SK-N-SH (cell line): ENCODE data around the gene STEAP2. TPM values are rescaled to one million over a fixed set of nuclear protein-coding genes. Genes with fewer than 3 reads are reported as not detected.

ENCODE experiments used
- CTCF ChIA-PET: fragments of 300-600, 350-600 bp; formaldehyde crosslinking; extraction: SDS; loops from one replicate; lab custom pipeline; 2021; lab: Yijun Ruan, JAX
- POLR2A ChIA-PET: fragments of 350-600 bp; sonication (Branson Sonifier 250); formaldehyde crosslinking; extraction: SDS; loops from one replicate; lab custom pipeline; 2020; ENCODE audit warnings: antibody characterized with exemption, inconsistent platforms; lab: Yijun Ruan, JAX
- DNase-seq: peaks from one replicate; pipeline ENCODE4 v3.0.0; 2012
- H2AFZ ChIP-seq: fragments of 200-600 bp; sonication (generic); 2 replicates; pipeline ENCODE4 v1.8.1; 2016; ENCODE audit warnings: antibody characterized with exemption, mild to moderate bottlenecking, low read depth
- H3F3A ChIP-seq: fragments of 200-600 bp; sonication (generic); replicated peaks from 2 replicates; pipeline ENCODE3; 2016; ENCODE audit warnings: antibody characterized with exemption, mild to moderate bottlenecking; ENCODE audit not compliant: insufficient read depth
- H3K27ac ChIP-seq, 2 experiments: fragments of 200-500 bp in 1 of 2; fragments of 200-600 bp in 1 of 2; sonication (Bioruptor generic) in 1 of 2; sonication (generic), shearing (Covaris generic) in 1 of 2; 2 replicates each; pipeline versions ENCODE4 v1.5.1 to v1.6.1; 2014 to 2016; ENCODE audit warnings: low read depth in 2 of 2, inconsistent platforms in 1 of 2, low read length in 1 of 2, mild to moderate bottlenecking in 1 of 2, mixed read lengths in 1 of 2
- H3K27me3 ChIP-seq: fragments of 200-600 bp; sonication (generic), shearing (Covaris generic); 2 replicates; pipeline ENCODE4 v1.6.1; 2016; ENCODE audit warnings: mixed run types; ENCODE audit not compliant: insufficient read depth
- H3K36me3 ChIP-seq, 2 experiments: fragments of 200-500 bp in 1 of 2; fragments of 200-600 bp in 1 of 2; sonication (Bioruptor generic) in 1 of 2; sonication (generic) in 1 of 2; replicated peaks in 1 of 2; 2 replicates each; pipeline versions ENCODE3 to v1.5.1; 2014 to 2016; ENCODE audit warnings: low read length in 1 of 2, mild to moderate bottlenecking in 1 of 2; ENCODE audit not compliant: insufficient read depth in 2 of 2, control insufficient read depth in 1 of 2
- H3K4me1 ChIP-seq, 2 experiments: fragments of 200-500 bp in 1 of 2; fragments of 200-600 bp in 1 of 2; sonication (Bioruptor generic) in 1 of 2; sonication (generic), shearing (Covaris generic) in 1 of 2; 2 replicates each; pipeline versions ENCODE4 v1.5.1 to v1.6.1; 2014 to 2016; ENCODE audit warnings: low read depth in 1 of 2, low read length in 1 of 2, mixed run types in 1 of 2; ENCODE audit not compliant: insufficient read depth in 2 of 2, control insufficient read depth in 1 of 2
- H3K4me2 ChIP-seq: fragments of 200-600 bp; sonication (generic), shearing (Covaris generic); 2 replicates; pipeline ENCODE4 v1.6.1; 2017; ENCODE audit warnings: mixed run types
- H3K4me3 ChIP-seq, 2 experiments: fragments of 200-500 bp in 1 of 2; fragments of 200-600 bp in 1 of 2; sonication (Bioruptor generic) in 1 of 2; sonication (generic), shearing (Covaris generic) in 1 of 2; 2 replicates each; pipeline versions ENCODE4 v1.5.1 to v1.8.1; 2014 to 2016; ENCODE audit warnings: low read depth in 2 of 2, inconsistent platforms in 1 of 2, low read length in 1 of 2, mild to moderate bottlenecking in 1 of 2, mixed read lengths in 1 of 2, moderate library complexity in 1 of 2
- H3K79me2 ChIP-seq: fragments of 200-600 bp; sonication (generic); 2 replicates; pipeline ENCODE4 v1.8.1; 2017; ENCODE audit warnings: mild to moderate bottlenecking; ENCODE audit not compliant: insufficient read depth
- H3K9ac ChIP-seq: fragments of 200-600 bp; sonication (generic); 2 replicates; pipeline ENCODE4 v1.6.1; 2017; ENCODE audit warnings: mixed run types
- H3K9me2 ChIP-seq: fragments of 200-600 bp; sonication (generic); 2 replicates; pipeline ENCODE4 v1.6.1; 2017; ENCODE audit warnings: mixed run types
- H3K9me3 ChIP-seq: fragments of 200-600 bp; sonication (generic); 2 replicates; pipeline ENCODE4 v1.6.1; 2017; ENCODE audit warnings: mixed run types, mild to moderate bottlenecking, moderate library complexity
- H4K20me1 ChIP-seq: fragments of 200-600 bp; sonication (generic); 2 replicates; pipeline ENCODE4 v1.6.1; 2017; ENCODE audit warnings: mild to moderate bottlenecking, mixed run types; ENCODE audit not compliant: insufficient read depth
- ELF1 ChIP-seq: IDR thresholded peaks from 2 replicates; pipeline ENCODE4 v1.4.0; 2012
- EP300 ChIP-seq, 2 experiments: IDR thresholded peaks; 2 replicates each; pipeline versions ENCODE4 v1.4.0 to v1.6.1; 2012; ENCODE audit warnings: borderline replicate concordance in 1 of 2, low read depth in 1 of 2, low read length in 1 of 2
- FOSL2 ChIP-seq: IDR thresholded peaks from 2 replicates; pipeline ENCODE4 v1.4.0; 2012; ENCODE audit warnings: low read depth, mild to moderate bottlenecking, moderate library complexity, borderline replicate concordance
- GABPA ChIP-seq: IDR thresholded peaks from 2 replicates; pipeline ENCODE4 v1.4.0; 2012; ENCODE audit warnings: low read depth, mild to moderate bottlenecking
- GATA2 ChIP-seq: sonication (generic); formaldehyde crosslinking; IDR thresholded peaks from 2 replicates; pipeline ENCODE4 v1.5.0; 2020; ENCODE audit warnings: mild to moderate bottlenecking, missing genetic modification reagents
- MEF2A ChIP-seq: IDR thresholded peaks from 2 replicates; pipeline ENCODE4 v1.4.0; 2012; ENCODE audit warnings: low read depth, borderline replicate concordance
- MXI1 ChIP-seq: IDR thresholded peaks from 2 replicates; pipeline ENCODE4 v1.6.1; 2012; ENCODE audit warnings: mild to moderate bottlenecking, low read depth, low read length, improper control_type of control experiment
- NFIC ChIP-seq: IDR thresholded peaks from 2 replicates; pipeline ENCODE4 v1.4.0; 2012; ENCODE audit warnings: borderline replicate concordance
- POLR2AphosphoS5 ChIP-seq: IDR thresholded peaks from 2 replicates; pipeline ENCODE4 v1.6.1; 2012; ENCODE audit warnings: low read depth, low read length
- RAD21 ChIP-seq: IDR thresholded peaks from 2 replicates; pipeline ENCODE4 v1.6.1; 2012; ENCODE audit warnings: mild to moderate bottlenecking, low read length
- RCOR1 ChIP-seq: fragments of 150-350 bp; IDR thresholded peaks from 2 replicates; pipeline ENCODE4 v1.6.1; 2017; ENCODE audit warnings: antibody characterized with exemption, low read length
- RXRA ChIP-seq: IDR thresholded peaks from 2 replicates; pipeline ENCODE4 v1.4.0; 2012; ENCODE audit warnings: low read depth, mild to moderate bottlenecking, borderline replicate concordance
- USF1 ChIP-seq: IDR thresholded peaks from 2 replicates; pipeline ENCODE4 v1.4.0; 2012; ENCODE audit warnings: low read depth, borderline replicate concordance
- USF2 ChIP-seq: fragments of 150-350 bp; IDR thresholded peaks from 2 replicates; pipeline ENCODE4 v1.6.1; 2017; ENCODE audit warnings: antibody characterized with exemption, low read length, low read depth, borderline replicate concordance
- WGBS: methylation state at CpG from one replicate; pipeline ENCODE4 v1.1.6; 2017; ENCODE audit warnings: low lambda C conversion rate; 5-methylcytosine and 5-hydroxymethylcytosine counted together
- polyA plus RNA-seq, 3 experiments: library from polyadenylated mRNA; depleted of rRNA; stranded (reverse); fragments of >200 nt; gene quantifications; 2 replicates each; pipeline ENCODE4 v1.2.3, GENCODE V29; 2012
- TF ChIP-seq, protein P1 (sequence below): IDR thresholded peaks from 2 replicates; pipeline ENCODE4 v1.4.0; 2012; ENCODE audit warnings: low read depth, borderline replicate concordance
- TF ChIP-seq, protein P2 (sequence below): IDR thresholded peaks from 2 replicates; pipeline ENCODE4; 2012
- TF ChIP-seq, protein P3 (sequence below): fragments of 150-350 bp; IDR thresholded peaks from 2 replicates; pipeline ENCODE4 v1.6.1; 2016; ENCODE audit warnings: mild to moderate bottlenecking, low read depth, low read length

Gene STEAP2
- polyA plus RNA-seq, 1 of the 3 experiments (the other 2 are of a cell fraction): 6.6 TPM

- Histone ChIP-seq H3K9ac (no peak overlapping the region), H3K9me2 (no peaks in the 10 kb centered on the region)
- no peak for TF ChIP-seq RAD21
- TF ChIP-seq, all 33 proteins: peak for 0
- Histone ChIP-seq H3K4me2 (no peak overlapping the region), H3F3A (peaks cover 6% of the 10 kb centered on the region), H3K27ac (no peak overlapping the region), H4K20me1 (no peaks in the 10 kb centered on the region), H3K79me2 (no peaks in the 10 kb centered on the region; the same call in 1 of the 2 replicates), H3K36me3 (peaks cover 0 to 7% of the 10 kb centered on the region in 2 experiments), H2AFZ (no peak overlapping the region), H3K9me3 (no peaks in the 10 kb centered on the region), H3K27me3 (no peaks in the 10 kb centered on the region), H3K4me3 (no peak overlapping the region), H3K4me1 (peaks cover 0 to 3% of the 10 kb centered on the region in 2 experiments; a peak in 2 of 4 replicates)
- whole genome bisulfite sequencing: 80% methylated on average over 1 of the region's 1 CpG
- no peak for DNase-seq
- CTCF ChIA-PET: interaction anchor here (0.6 to 1.7 kb wide), 4 partner anchors 12 to 32 kb away, joined by 3 to 7 read pairs (median 4); partner anchors contain the start of gene STEAP2
- POLR2A ChIA-PET: no interaction called here
Measured at GRCh38 chr7:90236721-90237289, 25.3 kb downstream of the STEAP2 start.

GRCh38 chr7:90238022-90238421 is 26.5 kb downstream of the STEAP2 start:
- no peak for DNase-seq
- Histone ChIP-seq H3K4me2 (no peak overlapping the region), H3K9ac (no peak overlapping the region), H3K79me2 (no peaks in the 10 kb centered on the region), H3K9me3 (no peaks in the 10 kb centered on the region), H4K20me1 (no peaks in the 10 kb centered on the region), H3F3A (no peaks in the 10 kb centered on the region), H3K27ac (no peak overlapping the region), H3K4me3 (no peak overlapping the region), H3K4me1 (peaks cover 0 to 3% of the 10 kb centered on the region in 2 experiments; a peak in 2 of 4 replicates), H3K36me3 (peaks cover 0 to 7% of the 10 kb centered on the region in 2 experiments), H2AFZ (no peak overlapping the region), H3K9me2 (no peaks in the 10 kb centered on the region), H3K27me3 (no peaks in the 10 kb centered on the region)
- WGBS: 95% methylated on average over 2 of the region's 2 CpGs
- TF ChIP-seq USF1 (no peak), FOSL2 (no peak), ELF1 (no peak), MEF2A (no peak), POLR2AphosphoS5 (no peak), NFIC (no peak), RCOR1 (no peak), GATA2 (CRISPR knock-in tag) (no peak), EP300 (IDR thresholded peaks at IDR 0.05; ENCODE audit: borderline replicate concordance in 1 of 2, low read depth in 1 of 2, low read length in 1 of 2) (no peak), RAD21 (no peak), USF2 (no peak), GABPA (no peak), MXI1 (no peak), RXRA (no peak)
- TF ChIP-seq, protein P1, sequence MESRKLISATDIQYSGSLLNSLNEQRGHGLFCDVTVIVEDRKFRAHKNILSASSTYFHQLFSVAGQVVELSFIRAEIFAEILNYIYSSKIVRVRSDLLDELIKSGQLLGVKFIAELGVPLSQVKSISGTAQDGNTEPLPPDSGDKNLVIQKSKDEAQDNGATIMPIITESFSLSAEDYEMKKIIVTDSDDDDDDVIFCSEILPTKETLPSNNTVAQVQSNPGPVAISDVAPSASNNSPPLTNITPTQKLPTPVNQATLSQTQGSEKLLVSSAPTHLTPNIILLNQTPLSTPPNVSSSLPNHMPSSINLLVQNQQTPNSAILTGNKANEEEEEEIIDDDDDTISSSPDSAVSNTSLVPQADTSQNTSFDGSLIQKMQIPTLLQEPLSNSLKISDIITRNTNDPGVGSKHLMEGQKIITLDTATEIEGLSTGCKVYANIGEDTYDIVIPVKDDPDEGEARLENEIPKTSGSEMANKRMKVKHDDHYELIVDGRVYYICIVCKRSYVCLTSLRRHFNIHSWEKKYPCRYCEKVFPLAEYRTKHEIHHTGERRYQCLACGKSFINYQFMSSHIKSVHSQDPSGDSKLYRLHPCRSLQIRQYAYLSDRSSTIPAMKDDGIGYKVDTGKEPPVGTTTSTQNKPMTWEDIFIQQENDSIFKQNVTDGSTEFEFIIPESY: no peak
- TF ChIP-seq, protein P2, sequence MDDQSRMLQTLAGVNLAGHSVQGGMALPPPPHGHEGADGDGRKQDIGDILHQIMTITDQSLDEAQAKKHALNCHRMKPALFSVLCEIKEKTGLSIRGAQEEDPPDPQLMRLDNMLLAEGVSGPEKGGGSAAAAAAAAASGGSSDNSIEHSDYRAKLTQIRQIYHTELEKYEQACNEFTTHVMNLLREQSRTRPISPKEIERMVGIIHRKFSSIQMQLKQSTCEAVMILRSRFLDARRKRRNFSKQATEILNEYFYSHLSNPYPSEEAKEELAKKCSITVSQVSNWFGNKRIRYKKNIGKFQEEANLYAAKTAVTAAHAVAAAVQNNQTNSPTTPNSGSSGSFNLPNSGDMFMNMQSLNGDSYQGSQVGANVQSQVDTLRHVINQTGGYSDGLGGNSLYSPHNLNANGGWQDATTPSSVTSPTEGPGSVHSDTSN: no peak
- TF ChIP-seq, protein P3, sequence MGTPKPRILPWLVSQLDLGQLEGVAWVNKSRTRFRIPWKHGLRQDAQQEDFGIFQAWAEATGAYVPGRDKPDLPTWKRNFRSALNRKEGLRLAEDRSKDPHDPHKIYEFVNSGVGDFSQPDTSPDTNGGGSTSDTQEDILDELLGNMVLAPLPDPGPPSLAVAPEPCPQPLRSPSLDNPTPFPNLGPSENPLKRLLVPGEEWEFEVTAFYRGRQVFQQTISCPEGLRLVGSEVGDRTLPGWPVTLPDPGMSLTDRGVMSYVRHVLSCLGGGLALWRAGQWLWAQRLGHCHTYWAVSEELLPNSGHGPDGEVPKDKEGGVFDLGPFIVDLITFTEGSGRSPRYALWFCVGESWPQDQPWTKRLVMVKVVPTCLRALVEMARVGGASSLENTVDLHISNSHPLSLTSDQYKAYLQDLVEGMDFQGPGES: no peak
- ChIA-PET CTCF (interaction anchor here (0.9 to 1.7 kb wide), 2 partner anchors 13 to 26 kb away, joined by 3 to 4 read pairs; partner anchors contain the start of gene STEAP2), POLR2A (no interaction called here)
